ENCODE data around the gene TRIM33.

DNA sequence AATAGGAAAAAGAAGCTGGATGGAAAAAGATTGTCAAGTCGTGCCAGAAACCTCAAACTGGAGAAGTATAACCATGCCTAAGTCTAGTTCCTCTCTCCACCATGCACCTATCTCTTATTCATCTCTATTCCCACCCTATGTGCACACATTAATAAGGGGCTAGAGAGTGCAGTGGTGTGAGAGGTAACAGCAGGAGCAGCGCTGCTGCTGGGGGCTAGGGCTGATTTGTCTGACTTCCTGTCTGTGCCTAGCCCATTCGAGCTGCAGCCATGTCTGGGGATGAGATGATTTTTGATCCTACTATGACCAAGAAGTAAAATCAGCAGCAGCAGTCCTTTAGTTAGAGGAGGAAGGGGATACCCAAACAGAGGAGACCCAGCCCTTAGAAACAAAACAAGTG lies 43.0 kb downstream of the TRIM33 start:
- TF ChIP-seq, protein P1, sequence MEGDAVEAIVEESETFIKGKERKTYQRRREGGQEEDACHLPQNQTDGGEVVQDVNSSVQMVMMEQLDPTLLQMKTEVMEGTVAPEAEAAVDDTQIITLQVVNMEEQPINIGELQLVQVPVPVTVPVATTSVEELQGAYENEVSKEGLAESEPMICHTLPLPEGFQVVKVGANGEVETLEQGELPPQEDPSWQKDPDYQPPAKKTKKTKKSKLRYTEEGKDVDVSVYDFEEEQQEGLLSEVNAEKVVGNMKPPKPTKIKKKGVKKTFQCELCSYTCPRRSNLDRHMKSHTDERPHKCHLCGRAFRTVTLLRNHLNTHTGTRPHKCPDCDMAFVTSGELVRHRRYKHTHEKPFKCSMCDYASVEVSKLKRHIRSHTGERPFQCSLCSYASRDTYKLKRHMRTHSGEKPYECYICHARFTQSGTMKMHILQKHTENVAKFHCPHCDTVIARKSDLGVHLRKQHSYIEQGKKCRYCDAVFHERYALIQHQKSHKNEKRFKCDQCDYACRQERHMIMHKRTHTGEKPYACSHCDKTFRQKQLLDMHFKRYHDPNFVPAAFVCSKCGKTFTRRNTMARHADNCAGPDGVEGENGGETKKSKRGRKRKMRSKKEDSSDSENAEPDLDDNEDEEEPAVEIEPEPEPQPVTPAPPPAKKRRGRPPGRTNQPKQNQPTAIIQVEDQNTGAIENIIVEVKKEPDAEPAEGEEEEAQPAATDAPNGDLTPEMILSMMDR (IDR thresholded peaks at IDR 0.05) = no peak
- no peak for TF ChIP-seq POLR2A (IDR thresholded peaks at IDR 0.05)

All from body of pancreas (tissue), 4 donors.